Measurements from ENCODE around the gene SELENOV.
"Not testable (repeated sequence)": the region's sequence is repeated elsewhere in the genome, so short reads cannot be mapped to it uniquely, and the experiment has no call there.

The SELENOV gene, protein sequence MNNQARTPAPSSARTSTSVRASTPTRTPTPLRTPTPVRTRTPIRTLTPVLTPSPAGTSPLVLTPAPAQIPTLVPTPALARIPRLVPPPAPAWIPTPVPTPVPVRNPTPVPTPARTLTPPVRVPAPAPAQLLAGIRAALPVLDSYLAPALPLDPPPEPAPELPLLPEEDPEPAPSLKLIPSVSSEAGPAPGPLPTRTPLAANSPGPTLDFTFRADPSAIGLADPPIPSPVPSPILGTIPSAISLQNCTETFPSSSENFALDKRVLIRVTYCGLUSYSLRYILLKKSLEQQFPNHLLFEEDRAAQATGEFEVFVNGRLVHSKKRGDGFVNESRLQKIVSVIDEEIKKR

GRCh38 chr19:39514840-39515550 is at the start of gene SELENOV:
Gene SELENOV, plus strand, starts transcription at chr19:39515139. Its CDS starts 74 bp downstream, at chr19:39515213.
- DNase-seq: peak; percentile 52

GRCh38 chr19:39465956-39466747 is 48.8 kb upstream of the SELENOV start:
- no peak for DNase-seq

GRCh38 chr19:39467941-39468340 is 47.0 kb upstream of the SELENOV start:
- no peak for DNase-seq

- no peak for DNase-seq
Observed at GRCh38 chr19:39469036-39469435, 45.9 kb upstream of the SELENOV start.

- no peak for DNase-seq
Observed at GRCh38 chr19:39469567-39469966, 45.4 kb upstream of the SELENOV start.

GRCh38 chr19:39470724-39471339 is 44.1 kb upstream of the SELENOV start:
- no peak for DNase-seq

DNA sequence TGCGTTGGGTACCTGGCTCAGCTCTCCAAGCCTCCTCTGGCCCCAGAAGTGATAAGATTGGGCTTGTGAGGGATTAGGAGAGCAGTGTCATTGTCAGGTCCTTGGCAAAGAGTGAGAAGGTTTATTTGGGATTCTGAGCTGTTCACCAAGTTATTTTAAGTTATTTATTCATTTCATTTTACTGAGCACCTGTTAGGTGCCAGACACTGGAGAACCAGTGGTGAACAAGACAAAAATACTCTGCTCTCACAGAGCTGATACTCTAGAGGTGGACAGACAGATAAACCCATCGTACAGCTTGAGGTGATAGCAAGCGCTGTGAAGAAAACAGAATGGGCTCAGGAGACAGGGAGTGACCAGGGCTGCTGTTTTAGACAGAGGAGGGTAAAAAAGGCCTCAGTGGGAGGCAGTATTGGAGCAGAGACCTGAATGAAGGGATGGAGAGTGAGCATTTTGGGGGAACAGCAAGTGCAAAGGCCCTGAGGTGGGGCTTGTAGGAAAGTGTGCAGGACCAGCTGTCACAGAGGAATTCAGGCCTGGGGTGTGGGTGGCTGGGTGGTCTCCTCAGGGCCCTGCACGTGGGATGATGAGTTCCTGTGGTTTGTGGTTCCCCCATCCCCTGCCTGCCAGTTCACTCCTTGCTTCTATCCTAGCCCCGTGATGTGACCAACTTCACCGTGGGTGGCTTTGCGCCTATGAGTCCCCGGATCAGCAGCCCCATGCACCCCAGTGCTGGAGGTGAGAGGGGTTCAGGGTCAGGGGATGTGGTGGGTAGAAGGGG is 43.0 kb upstream of the SELENOV start:
- DNase-seq: no peak

GRCh38 chr19:39472746-39473442 is 42.0 kb upstream of the SELENOV start:
- no peak for DNase-seq

- no peak for DNase-seq
Observed at GRCh38 chr19:39473443-39473960, 41.4 kb upstream of the SELENOV start.

DNA sequence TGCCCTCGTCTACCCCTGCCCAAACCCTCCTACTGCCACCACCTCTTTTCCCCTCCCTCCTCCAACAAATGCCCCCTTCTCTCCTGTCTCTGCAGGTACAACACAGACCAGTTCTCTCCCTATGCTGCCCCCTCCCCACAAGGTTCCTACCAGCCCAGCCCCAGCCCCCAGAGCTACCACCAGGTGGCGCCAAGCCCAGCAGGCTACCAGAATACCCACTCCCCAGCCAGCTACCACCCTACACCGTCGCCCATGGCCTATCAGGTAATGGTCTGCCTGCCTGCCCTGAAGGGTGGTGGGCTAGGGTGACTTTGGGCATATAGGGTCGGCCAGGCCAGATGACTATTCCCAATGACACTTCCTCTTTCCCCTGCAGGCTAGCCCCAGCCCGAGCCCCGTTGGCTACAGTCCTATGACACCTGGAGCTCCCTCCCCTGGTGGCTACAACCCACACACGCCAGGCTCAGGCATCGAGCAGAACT is 40.8 kb upstream of the SELENOV start:
- peak; percentile 63 for DNase-seq

- no peak for DNase-seq
Observed at GRCh38 chr19:39475748-39476147, 39.2 kb upstream of the SELENOV start.

DNA sequence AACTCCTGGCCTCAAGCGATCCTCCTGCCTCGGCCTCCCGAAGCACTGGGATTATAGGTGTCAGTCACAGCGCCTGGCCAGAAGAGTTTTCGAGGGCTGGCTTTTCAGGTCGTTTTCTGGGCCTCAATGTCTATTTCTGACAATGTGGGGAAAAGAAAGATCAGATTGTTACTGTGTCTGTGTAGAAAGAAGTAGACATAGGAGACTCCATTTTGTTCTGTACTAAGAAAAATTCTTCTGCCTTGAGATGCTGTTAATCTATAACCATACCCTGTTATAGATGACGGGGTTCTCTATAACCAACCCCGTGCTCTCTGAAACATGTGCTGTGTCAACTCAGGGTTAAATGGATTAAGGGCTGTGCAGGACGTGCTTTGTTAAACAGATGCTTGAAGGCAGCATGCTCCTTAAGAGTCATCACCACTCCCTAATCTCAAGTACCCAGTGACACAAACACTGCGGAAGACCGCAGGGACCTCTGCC is 35.6 kb upstream of the SELENOV start:
- not testable (repeated sequence) for DNase-seq

- no peak for DNase-seq
Observed at GRCh38 chr19:39479916-39480315, 35.0 kb upstream of the SELENOV start.

- DNase-seq: peak; percentile 97
Observed at GRCh38 chr19:39480337-39481228, 34.4 kb upstream of the SELENOV start, which contains the start of gene TIMM50. Gene TIMM50, plus strand, starts transcription at chr19:39480838. Its CDS starts 16 bp downstream, at chr19:39480854.

GRCh38 chr19:39481229-39481545 is 33.8 kb upstream of the SELENOV start:
- DNase-seq: no peak

DNA sequence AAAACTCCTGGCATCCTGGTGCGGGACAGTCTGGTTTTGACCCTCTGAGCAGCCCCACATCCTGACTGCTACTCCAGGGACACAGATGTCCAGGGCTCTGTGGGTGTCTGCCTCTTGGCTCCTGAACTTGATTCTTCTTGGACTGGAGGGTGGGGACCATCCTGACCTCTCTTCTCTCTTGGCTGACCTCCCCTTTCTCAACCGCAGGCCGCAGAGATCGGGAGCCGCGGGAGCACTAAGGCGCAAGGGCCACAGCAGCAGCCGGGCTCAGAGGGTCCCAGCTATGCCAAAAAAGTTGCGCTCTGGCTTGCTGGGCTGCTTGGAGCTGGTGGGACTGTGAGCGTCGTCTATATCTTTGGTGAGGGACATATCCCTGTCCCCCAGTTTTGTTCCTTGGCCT is 33.3 kb upstream of the SELENOV start:
- DNase-seq: no peak

DNA sequence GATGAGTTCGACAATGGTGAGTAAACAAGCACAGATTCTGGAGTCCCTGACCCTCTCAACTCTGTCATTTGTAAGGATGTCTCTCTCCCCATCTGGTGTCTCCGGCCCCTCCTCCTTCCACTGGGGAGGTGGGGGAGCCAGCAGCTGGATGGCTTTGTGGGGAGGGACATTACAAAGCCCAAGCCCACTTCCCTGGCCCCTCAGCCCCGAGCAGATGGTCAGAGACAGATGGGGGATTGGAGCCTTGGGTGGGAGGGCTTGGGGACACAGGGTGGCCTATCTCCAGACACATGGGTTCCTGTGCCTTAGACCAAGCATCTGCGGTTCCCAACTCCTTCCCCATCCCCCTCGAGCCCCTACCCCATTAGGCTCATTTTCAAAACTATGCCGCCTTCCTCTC is 31.8 kb upstream of the SELENOV start:
- no peak for DNase-seq

- no peak for DNase-seq
Observed at GRCh38 chr19:39489756-39490155, 25.2 kb upstream of the SELENOV start.

- no peak for DNase-seq
Observed at GRCh38 chr19:39492225-39492624, 22.7 kb upstream of the SELENOV start.

DNA sequence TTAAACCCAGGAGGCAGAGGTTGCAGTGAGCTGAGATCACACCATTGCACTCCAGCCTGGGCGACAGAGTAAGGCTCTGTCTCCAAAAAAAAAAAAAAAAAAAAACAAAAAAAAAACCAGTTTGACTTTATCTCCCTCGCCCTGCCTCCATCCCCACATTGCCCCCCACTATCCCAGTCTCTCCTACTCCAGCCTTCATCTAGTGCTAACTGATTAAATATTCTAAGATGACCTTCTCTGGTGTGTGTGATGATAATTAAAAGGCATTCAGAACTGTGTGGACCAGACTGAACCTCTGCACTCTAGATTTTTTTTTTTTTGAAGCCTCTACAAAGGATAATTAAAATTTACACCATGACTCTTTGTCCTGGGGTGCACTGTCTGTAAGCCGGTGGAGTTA is 22.2 kb upstream of the SELENOV start:
- DNase-seq: no peak
